H54 (cell line): Measurements from ENCODE around the gene CEP350.

Experiments
- DNase-seq: peaks from one replicate; pipeline ENCODE4 v3.0.0; 2011; ENCODE audit warnings: low spot score, mixed read lengths; ENCODE audit not compliant: insufficient read length
- FAIRE-seq: peaks from 3 replicates; lab custom pipeline; 2011; peaks lifted over from hg19 to GRCh38; lab: Jason Lieb, UNC
- POLR2A ChIP-seq: IDR thresholded peaks from 2 replicates; pipeline ENCODE4 v1.6.1; 2011; ENCODE audit warnings: low read depth, mild to moderate bottlenecking, low read length

Gene CEP350

GRCh38 chr1:179954493-179955286 lies at the start of gene CEP350:
Gene CEP350, plus strand, starts transcription at chr1:179954810. Its CDS starts 31,372 bp downstream, at chr1:179986182.
- peak; percentile 82 for DNase-seq
- FAIRE-seq, result peak; percentile 96
- peak; percentile 97 for TF ChIP-seq POLR2A

GRCh38 chr1:179910934-179911333 lies 43.7 kb upstream of the CEP350 start:
- TF ChIP-seq POLR2A, result no peak
- no peak for FAIRE-seq
- DNase-seq, result no peak

- FAIRE-seq, result no peak
- no peak for DNase-seq
- TF ChIP-seq POLR2A, result no peak
These were observed 42.8 kb upstream of the CEP350 start for GRCh38 chr1:179911812-179912211.

GRCh38 chr1:179917601-179918429 lies 36.8 kb upstream of the CEP350 start:
- no peak for FAIRE-seq
- no peak for DNase-seq
- TF ChIP-seq POLR2A, result no peak

- FAIRE-seq, result no peak
- TF ChIP-seq POLR2A, result no peak
- DNase-seq, result no peak
These were observed 33.1 kb upstream of the CEP350 start for GRCh38 chr1:179921472-179921871.

GRCh38 chr1:179921981-179922872 lies 32.4 kb upstream of the CEP350 start:
- DNase-seq (no peak), FAIRE-seq (no peak)
- no peak for TF ChIP-seq POLR2A

- FAIRE-seq, result no peak
- no peak for DNase-seq
- no peak for TF ChIP-seq POLR2A
These were observed 31.6 kb upstream of the CEP350 start for GRCh38 chr1:179923029-179923428.

GRCh38 chr1:179924268-179924667 lies 30.3 kb upstream of the CEP350 start:
- FAIRE-seq (no peak), DNase-seq (no peak)
- no peak for TF ChIP-seq POLR2A

GRCh38 chr1:179925302-179925701 lies 29.3 kb upstream of the CEP350 start:
- DNase-seq, result no peak
- no peak for TF ChIP-seq POLR2A
- no peak for FAIRE-seq

GRCh38 chr1:179925922-179926849 lies 28.4 kb upstream of the CEP350 start:
- FAIRE-seq (peak; percentile 36), DNase-seq (no peak)
- TF ChIP-seq POLR2A, result no peak

GRCh38 chr1:179926850-179927205 lies 27.8 kb upstream of the CEP350 start:
- no peak for TF ChIP-seq POLR2A
- FAIRE-seq, result no peak
- DNase-seq, result no peak

GRCh38 chr1:179929955-179930798 lies 24.4 kb upstream of the CEP350 start:
- DNase-seq (no peak), FAIRE-seq (no peak)
- no peak for TF ChIP-seq POLR2A
